ENCODE results near the gene PHACTR3.

The PHACTR3 gene

DNA sequence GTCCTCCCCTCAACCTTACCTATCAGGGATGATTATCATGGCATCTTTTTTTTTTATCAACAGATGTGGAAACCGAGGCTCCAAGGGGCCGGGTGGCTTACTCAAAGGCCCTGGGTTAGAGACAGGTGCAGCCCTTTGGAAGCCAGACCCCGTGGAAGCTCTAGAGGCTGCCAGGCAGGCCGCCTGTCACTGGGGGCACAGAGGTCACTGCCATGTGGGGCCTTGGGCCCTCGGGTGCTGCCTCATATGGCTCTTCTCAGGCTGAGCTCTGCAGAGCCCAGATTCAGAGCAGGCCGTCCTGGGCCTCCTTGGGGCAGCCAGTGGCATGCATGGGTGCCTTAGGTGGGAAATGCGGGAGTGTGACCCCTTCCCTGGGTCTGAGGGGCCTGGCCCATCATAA lies 136.3 kb downstream of the PHACTR3 start:
- no peak for DNase-seq

DNA sequence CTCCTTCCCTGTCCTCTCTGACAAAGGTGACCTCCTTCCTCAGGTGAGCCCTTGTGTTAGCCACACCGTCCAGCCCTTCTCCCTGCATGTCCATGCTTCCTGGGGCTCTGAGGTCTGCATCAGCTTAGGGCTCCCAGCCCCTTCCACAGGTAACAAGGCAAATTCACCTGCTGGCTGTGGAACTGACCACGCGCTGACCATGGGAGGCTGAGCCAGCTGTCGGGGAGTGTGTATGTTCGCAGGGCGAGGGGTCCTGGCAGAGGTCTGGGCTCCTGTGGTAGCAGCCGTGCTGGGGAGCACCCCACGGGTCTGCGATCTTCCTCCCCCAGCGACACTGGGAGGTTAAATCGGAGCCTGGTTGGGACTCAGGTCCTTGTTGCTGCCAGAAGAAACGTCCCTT lies 136.7 kb downstream of the PHACTR3 start:
- DNase-seq = no peak

DNA sequence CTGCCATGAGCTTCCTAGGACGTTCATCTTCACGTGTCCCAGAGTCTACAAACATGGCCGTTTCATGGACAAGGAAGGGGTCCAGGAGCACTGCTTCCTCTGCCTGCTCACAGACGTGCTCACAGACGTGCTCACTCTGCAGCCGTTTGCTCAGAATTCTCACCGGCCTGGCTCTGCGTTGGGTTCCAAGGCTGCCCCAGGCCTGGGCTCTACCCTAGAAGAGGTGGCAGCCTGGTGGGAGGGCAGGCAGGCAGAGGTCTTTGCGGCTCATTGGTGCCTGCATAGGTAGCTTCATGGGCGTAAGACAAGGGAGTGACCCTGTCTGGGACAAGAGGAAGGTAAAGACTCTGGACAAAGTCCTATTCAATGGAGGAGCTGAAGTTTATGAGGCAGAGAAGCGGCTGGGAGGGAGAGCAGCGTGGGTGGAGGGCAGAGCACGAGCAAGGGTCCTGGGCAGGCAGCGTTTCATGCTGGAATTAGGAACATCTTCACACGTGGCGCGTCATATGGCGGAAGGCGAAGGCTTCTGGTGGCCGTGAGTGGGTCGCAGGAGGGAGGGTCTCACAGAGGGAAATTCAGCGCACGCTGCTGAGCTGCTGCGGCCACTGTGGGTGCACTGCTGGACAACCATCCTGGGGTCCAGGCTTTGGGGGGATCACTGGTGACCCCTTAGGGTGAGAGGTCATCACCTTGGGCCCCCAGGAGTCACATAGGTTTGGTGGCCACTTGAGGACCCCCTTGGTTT lies 138.2 kb downstream of the PHACTR3 start:
- DNase-seq = no peak

DNA sequence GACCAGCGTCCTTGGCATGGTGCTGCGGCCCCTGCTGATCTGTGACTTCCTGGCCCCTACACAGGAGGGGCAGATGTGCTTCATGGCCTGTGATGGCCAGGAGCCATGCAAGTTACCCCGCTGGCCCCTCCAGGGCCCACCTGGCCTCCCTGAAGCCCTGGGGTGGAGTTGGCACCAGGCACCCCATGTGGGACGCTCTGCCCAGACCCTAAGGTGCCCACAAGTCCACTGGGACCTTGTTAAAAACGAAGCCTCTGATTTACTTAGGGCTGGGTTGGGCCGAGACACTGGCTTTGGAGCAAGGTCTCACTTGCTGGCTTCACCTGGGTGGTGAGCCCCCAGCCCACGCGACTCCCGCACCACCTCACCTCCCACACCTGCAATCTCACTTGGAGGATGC lies 139.0 kb downstream of the PHACTR3 start:
- DNase-seq = no peak

DNA sequence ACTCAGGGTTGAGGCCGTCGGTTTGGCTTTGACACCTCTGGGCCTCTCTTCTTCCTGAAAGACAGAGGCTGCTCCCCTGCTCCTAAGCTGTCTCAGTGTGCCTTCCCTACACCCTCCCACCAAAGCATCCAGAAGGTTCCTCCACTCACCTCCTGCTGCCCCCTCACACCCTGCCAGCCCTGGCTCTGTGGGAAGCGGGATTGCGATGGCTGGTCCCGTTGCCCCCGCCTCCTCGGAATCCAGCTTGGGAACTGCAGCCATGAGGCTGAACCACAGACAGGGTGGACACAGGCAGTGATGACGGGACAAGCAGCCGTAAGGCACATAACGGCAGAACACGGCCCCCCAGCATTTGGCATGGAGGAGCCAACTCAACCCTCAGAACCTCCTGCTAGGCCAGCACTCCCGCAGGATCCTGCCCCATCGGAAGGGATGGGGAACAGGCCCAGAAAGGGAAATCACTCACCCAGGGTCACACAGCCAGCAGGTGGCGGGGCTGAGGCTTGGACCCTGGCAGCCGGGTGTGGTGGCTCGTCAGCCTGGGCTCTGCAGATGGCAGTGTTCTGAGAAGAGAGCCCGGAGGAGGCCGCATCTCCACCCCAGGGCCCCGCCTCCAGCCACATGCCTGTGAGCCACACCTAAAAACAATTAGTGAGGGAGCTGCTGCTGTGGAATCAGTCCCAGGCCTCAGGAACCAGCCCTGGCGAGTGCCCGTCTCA lies 139.6 kb downstream of the PHACTR3 start:
- DNase-seq = no peak

DNA sequence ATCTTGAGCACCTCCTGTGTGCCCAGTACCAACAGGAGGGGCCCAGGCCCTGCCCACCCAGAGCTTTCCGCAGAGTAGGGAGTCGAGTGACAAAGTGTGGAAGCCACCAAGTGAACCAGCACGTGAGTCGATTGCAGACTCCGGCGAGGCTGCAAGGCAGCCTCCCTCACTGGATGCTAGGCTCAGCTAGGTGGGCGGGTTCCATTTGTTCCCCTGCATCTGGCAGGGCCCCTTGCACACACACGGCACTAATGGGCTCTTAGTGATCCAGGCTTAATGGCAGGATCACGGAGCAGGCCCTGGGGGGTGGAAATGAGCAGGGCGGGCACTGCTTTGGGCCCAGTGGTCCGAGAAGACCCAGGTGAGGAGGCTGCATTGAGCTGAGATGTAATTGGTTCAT lies 140.4 kb downstream of the PHACTR3 start:
- no peak for DNase-seq

DNA sequence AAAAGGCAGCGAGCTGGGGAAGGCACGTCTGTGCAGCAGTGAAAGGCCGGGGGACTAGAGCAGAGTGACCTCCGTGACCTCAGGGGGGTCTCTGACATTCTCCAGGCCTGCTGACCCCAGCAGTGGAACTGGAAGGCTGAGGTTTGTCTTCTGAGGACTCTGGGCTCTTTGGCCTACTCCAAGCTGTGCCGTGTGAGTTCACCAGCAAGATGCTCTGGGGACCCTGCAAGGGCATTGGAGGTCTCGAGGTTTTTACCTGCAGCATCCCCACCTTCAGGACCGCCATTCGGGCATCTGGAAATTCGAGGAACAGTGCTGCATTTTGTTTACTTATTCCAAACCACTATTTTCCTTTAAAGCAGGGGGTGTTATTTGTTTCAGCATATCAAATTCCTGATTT lies 140.9 kb downstream of the PHACTR3 start:
- DNase-seq = no peak

DNA sequence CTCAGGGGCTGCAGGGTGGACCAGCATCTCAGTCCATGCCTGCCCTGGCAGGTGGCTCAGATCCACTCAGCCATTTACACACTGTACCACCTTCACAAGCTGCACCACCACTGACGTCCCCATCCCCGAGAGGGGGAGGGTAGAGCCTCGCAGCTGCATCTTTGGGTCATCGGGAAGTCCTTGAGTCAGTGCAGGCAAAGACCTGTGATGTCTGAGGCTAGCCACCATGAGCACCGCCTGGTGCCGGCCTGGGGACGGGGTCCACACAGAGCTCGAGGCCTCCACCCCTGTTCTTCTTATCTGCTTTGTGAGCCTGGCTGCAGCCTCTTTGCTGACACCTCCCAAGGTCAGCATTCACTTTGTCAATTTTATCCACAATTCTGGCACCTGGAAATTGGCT lies 141.4 kb downstream of the PHACTR3 start:
- DNase-seq = no peak

DNA sequence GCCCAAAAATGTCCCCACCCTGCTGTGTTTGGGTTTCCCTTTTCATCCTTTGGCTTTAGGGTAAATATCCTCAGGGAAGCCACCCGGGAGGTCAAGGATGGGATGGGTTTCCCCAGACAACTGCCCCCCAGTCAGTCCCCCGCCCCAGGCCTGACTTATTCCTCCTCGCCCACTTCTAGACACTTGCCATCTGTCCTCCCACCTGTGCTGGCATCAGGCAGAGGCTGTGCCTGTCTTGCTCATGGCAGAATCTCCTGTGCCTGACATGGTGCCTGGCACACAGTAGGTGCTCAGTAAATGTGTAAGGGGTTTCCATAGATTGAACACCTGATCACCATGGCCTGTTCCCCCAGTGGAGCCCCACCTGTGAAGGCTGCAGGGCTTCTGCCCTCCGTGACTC lies 141.8 kb downstream of the PHACTR3 start:
- DNase-seq = no peak

DNA sequence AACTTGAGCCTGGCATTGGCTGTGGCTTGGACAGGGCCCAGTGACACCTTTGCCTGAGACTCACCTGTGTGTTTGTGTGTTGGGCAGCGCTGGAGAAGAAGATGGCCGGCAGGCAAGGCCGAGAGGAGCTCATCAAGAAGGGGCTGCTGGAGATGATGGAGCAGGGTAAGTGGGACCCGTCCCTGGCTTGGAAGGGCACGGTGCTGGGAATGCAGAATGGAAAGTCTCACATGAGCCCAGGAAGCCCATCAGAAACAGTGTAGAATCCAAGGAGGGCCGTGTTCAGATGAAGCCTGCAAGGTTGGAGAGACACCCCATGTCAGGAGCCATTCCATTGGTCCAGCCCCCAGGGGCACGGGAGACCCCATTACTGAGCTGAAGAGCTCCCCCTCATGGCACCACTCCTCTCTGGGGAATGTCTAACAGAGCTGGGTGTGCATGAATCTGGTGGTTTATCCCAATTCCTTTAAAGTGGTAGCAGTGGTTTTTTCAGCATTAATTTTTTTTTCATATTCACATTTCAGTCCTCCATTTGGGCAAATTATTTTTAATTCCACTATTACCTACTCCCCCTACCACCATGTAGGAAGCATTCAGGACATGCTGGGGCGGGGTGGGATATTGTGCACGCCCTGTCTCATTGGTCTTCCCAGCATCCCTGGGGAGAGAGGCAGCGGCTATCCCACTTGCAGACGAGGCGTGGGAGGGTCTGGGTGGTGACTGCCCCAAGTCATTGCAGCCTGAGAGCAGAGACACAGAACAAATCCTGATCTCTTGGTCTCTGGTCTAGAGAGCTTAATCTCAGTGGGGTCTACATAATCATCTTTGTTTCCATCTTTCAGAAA lies 143.6 kb downstream of the PHACTR3 start:
- no peak for DNase-seq

DNA sequence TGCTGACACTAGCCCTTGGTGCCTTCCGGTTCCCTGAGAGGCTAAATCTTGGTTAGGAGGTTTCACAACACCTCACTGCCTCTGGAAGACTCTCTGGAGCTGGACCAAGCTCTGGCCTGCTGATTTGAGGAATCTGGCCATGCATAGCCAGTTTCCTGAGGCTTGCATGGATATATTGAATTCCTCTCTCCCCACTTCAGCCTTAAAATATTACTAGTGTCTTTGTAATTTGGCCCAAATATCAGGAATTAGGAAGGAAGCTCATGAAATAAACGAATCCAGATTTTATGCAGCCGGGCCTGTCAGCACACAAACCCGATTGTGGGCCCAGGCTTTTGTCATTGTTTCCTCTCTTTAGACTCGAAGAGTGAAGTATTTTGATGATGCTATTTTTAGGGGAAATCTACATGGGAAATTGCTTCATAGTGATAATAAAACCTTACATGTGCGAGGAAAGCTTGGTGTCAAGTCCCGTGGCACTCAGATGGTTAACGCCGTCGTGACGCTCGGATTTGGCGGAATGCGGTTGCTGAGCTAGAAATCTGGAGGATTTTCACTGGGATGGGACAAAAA lies 144.4 kb downstream of the PHACTR3 start:
- DNase-seq = no peak

DNA sequence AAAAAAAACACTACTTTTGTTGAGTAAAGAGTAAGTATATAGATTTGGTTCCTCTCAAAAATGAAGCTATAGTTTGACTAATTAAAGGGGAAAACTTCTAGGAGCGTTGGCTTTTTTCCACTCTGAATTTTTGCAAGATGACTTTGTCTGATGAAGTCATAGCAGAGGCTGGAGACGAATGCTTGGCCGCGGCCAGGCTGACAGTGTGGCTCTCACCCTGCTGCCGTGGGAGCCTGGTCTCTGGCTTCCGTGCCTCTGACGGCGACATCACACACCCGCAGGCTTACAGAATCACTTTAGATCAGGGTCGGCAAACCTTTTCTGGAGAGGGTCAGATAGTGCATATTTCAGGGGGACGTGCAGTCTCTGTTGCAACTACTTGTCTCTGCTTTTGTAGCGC lies 145.0 kb downstream of the PHACTR3 start:
- DNase-seq = no peak

DNA sequence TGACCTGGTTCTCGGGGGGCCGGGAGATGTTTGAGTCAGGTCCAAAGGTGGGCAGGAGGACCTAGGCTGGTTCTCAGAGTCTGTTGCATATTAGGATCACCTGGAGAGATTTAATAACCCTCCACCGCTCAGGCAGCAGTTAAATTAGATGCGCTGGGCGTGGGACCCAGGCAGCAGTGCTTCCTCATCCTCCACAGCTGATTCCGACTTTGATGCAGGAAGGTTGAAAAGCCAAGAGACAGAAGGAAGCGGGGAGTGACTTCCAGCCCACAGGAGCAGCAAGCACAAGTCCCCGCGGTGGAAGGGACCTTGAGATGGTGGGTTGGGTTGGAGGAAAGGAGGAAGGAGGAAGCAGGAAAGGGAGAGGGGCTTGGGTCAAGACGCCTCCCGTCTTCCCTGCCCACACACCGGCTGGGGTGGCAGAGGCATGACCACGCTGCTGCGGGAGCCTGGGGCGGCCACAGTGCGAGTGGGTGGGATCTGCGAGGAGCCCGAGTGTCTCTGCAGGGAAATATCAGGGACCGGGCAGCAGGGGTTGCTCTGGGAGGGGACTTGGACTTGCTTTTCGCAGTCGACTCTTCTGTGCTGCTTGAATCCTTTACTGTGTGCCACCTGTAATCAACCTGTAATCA lies 146.0 kb downstream of the PHACTR3 start:
- no peak for DNase-seq

DNA sequence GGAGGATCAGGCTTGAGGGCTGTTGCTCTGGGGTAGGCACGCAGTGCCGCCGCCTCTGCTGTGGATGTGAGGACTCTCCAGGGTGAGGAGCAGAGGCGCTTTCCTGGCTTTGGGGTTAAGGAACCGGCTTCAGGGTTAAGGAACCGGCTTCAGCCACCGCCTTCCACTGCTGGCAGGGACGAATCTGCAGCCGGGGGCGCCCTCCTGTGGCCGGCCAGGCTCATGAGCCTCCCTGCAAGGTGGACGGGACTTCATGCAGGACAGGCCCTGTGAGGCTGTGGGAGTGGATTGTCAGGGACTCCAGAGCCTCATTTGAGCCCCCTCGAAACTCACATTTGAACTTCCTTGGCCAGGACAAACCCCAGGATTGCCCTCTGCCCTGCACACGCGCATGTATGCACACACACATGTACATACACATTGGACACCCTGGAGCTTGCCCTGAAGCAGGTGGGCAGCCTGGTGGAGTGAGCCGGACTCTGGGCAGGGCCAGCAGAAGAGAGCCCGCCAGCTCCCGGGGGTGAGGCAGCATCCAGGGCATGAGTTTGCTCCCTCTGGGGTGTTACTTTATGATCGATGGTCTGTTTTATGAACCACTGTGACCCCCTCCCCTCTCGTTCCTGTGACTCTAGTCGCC lies 146.9 kb downstream of the PHACTR3 start:
- DNase-seq = no peak

DNA sequence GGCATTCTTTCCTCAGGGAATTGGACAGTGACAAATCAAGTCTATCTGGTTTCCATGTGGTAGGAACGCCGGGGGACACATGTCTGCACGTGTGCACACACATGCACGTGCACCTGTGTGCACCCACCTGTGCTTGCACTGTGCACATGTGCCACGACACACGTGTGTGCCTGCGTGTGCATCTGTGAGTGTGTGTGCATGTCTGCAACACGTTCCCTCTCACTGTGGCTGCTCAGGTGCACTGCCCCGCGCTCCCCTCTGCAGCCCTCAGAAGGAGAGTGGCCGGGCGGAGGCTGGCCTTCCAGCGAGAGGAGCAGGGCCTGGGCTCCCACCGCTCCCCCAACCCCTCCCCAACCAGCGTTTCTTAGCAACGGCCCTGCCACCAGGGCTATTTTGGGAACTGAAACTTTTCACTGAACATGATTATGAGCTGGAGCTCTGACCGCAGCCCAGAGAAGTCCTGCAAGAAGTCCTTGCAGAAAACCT lies 147.8 kb downstream of the PHACTR3 start:
- DNase-seq = no peak

DNA sequence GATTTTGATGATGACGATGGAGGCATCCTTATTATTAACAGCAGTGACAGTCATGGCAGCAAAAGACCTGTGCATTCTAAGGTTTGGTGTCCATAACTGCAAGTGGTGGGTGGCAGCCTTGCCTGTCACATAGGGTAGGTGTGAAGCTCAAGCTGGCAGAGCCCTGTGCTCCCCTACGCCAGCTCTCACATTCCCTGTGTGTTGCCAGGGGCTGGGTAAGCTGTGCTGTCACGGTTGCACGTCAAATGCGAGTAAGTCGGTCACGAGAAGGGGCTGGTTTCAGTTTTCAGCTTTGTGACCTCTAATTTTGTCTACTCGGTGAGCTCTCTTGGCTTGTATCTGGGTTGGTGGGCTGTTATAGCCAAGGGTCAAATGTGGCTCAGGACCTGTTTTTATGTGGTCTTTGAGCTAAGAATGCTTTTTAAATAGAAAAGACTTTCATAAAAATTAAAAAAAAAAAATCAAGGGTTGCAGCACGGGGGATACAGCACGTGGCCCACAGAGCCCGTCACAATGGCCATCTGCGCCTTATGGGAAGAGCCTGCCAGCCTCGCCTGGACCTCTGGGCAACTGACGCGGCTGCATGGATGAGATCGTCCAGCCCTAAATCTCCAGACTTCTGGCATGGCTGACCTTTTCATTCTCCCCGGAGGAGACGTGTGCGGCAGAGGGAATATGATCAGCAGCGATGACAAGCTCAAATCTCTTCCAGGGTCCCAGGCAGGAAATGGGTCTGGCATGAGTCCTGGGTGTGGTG lies 148.5 kb downstream of the PHACTR3 start:
- no peak for DNase-seq

DNA sequence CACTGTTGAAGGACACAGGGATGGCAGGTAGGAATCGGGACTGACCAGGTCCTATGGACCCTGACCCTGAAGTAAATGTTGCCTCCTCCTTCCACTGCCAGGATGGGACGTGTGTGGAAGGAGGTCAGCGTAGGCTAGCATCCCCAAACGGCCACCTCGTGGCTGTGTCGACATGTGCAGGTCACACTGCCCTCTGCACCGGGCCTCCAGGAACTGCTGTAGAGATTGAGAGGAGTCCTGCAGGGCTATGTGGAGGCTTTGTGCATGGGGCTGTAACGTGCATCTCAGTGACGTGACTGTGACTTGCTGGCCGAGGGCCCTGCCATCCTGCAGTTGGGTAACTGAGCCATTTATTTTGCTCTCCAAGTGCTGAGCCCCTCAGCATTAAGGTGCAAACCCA lies 149.5 kb downstream of the PHACTR3 start:
- DNase-seq = no peak

DNA sequence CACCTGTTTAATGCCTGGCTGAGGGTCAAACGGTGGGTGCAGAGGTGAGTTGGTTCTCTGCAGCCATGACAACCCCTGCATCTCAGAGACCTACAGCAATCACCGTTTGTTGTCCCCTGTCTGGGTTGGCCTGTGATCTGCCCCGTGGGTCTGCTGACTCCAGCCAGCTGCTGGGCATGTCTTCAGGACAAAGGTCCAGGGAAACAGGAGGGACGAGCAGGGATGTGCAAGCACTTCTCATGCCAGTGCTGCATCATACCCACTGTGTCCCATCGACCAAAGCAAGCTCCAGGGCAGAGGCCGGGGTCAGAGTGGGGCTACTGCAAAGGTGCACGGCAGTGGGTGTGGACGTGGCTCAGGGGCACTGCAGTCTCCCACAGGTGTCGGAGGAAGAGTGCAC lies 150.2 kb downstream of the PHACTR3 start:
- DNase-seq = no peak

DNA sequence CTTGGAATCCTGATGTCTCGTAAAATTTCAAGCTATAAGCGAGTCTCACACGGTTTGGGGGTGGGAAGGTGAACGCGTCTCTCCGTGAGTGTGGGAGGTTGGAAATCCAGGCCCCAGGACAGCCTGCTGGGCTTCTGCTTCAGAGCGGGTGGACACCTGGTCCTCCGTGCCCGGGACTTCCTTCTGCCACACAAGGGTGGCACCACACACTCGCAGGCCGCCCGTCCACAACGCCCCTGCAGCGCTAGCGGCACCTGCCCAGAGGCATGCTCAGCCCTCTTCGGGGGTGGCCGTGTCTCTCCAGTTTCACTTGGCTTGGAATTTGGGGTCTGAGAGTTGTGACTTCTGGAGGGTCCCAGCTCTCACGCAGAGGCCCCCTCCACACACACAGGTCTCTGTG lies 151.9 kb downstream of the PHACTR3 start:
- no peak for DNase-seq

DNA sequence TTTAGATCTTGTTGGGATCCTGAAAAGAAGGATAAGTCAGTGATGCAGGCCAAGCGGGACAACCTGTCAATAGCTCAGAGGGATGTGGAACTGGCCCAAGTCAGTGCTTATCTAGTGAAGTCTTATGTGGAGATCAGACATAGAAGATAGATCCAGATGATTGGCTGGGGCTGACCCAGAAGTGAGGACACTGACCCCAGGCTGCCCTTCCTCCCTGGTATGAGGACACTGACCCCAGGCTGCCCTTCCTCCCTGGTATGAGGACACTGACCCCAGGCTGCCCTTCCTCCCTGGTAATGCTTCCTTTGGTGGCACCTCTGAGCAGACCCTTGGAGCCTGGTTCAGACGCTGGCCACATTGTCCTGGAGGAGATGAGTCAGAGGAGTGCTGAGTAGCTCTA lies 159.7 kb downstream of the PHACTR3 start:
- DNase-seq = no peak

DNA sequence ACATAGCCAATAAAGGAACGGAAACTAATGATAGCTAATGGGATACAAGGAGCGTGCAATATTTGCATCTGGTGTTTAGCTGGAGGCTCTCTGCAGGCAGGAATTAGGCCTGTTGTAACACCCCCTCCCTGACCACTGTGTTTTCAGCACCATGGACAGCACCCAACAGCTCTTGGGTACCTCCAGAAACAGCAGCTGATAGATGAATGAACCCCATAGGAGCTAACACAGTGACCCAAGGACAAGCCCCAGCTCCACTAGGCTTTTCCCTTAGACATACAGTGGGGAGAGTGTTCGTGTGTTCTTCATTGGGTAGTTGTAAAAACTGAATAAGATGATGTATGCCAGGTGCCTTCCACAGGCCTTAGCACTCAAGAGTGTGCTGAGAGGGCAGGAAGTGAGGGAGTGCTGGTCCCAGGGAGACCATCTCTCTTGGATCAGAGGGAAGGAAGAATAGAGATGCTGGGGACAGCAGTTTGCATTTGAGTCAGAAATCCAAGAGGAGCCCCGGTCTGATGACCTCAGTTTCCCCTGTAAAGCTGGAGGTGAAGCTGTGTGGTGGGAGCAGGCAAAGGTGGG lies 161.3 kb downstream of the PHACTR3 start:
- no peak for DNase-seq

All from NCI-H1436 treated with DMSO at 0.1 percent for 48 hours (cell line).